Measurements from ENCODE around the gene ARL9. TPM values are rescaled to one million over a fixed set of nuclear protein-coding genes. Genes with fewer than 3 reads are reported as not detected.

The ARL9 gene
- total RNA-seq, 3 donors from 2014 or later, result 0.28 TPM; not detected in 2

DNA sequence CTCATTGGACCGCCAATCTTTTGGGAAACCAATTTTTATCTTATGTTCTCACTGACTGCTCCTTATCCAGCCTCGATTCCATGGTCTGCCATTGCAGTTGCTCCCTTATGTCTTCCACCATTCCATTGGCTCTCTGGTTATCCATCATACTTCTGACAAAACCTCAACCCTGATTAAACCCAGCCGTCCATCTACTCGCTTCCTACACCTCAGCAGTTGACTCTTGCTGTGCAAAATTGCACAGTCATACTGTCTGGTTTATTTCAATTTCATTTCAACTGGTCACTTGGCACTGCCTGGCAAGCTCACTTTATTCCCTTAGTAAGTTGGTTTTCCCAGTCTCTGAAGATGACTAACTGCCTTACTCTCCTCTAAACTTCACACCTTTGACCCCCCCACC lies 26.2 kb downstream of the ARL9 start:
- TF ChIP-seq, protein P1, sequence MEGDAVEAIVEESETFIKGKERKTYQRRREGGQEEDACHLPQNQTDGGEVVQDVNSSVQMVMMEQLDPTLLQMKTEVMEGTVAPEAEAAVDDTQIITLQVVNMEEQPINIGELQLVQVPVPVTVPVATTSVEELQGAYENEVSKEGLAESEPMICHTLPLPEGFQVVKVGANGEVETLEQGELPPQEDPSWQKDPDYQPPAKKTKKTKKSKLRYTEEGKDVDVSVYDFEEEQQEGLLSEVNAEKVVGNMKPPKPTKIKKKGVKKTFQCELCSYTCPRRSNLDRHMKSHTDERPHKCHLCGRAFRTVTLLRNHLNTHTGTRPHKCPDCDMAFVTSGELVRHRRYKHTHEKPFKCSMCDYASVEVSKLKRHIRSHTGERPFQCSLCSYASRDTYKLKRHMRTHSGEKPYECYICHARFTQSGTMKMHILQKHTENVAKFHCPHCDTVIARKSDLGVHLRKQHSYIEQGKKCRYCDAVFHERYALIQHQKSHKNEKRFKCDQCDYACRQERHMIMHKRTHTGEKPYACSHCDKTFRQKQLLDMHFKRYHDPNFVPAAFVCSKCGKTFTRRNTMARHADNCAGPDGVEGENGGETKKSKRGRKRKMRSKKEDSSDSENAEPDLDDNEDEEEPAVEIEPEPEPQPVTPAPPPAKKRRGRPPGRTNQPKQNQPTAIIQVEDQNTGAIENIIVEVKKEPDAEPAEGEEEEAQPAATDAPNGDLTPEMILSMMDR (IDR thresholded peaks at IDR 0.05), result no peak
- Histone ChIP-seq H3K9me3 (no peaks in the 10 kb centered on the region), H3K36me3 (ENCODE audit: low read depth) (no peaks in the 10 kb centered on the region), H3K4me1 (ENCODE audit: low read depth) (peaks cover 4% of the 10 kb centered on the region), H3K4me3 (no peak overlapping the region)
- intact Hi-C loops (cut with DNase I, micrococcal nuclease), result no loop called here
- ATAC-seq, result no peak
- no peak for DNase-seq

DNA sequence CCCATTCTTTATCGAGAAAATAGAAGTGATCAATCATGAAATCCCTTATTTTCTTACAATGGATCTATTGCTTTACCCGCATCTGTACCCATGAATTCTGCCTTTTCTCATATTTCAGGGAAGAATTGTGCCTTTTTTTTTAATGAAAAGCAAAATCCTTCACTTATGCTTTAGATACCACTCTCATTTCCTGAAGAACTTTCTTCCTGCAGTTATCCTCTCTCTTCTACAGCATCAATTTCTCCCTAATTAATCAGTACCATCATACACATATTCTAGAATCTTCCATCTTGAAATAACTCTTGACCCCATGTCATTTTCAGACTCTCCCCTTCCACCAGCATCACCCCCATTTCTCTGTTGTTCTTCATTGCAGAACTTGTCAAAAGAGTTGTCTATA lies 26.6 kb downstream of the ARL9 start:
- Histone ChIP-seq H3K4me1 (ENCODE audit: low read depth) (peaks cover 4% of the 10 kb centered on the region), H3K9me3 (no peaks in the 10 kb centered on the region), H3K36me3 (ENCODE audit: low read depth) (no peaks in the 10 kb centered on the region), H3K4me3 (no peak overlapping the region)
- intact Hi-C loops (cut with DNase I, micrococcal nuclease), result no loop called here
- ATAC-seq, result no peak
- TF ChIP-seq, protein P1 (IDR thresholded peaks at IDR 0.05), result no peak
- DNase-seq, result no peak

DNA sequence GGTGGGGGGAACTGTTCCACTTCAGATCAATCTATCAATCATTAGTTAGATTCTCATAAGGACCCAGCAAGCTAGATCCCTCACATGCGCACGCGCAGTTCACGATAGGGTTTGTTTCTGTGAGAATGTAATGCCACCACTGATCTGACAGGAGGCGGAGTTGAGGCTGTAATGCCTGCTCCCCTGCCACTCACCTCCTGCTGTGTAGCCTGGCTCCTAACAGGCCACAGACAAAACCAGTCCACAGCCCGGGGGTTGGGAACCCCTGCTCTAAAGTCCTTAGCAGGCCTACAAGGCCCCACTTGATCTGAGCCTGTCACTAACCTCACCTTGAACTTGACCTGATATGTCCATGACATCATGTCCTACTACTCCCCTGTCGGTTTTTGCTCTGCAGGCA lies 30.3 kb downstream of the ARL9 start:
- intact Hi-C loops (cut with DNase I, micrococcal nuclease), result no loop called here
- DNase-seq, result no peak
- Histone ChIP-seq H3K4me3 (no peak overlapping the region), H3K4me1 (ENCODE audit: low read depth) (peaks cover 2% of the 10 kb centered on the region), H3K36me3 (ENCODE audit: low read depth) (no peaks in the 10 kb centered on the region), H3K9me3 (no peaks in the 10 kb centered on the region)
- ATAC-seq, result no peak
- TF ChIP-seq, protein P1 (IDR thresholded peaks at IDR 0.05), result no peak

DNA sequence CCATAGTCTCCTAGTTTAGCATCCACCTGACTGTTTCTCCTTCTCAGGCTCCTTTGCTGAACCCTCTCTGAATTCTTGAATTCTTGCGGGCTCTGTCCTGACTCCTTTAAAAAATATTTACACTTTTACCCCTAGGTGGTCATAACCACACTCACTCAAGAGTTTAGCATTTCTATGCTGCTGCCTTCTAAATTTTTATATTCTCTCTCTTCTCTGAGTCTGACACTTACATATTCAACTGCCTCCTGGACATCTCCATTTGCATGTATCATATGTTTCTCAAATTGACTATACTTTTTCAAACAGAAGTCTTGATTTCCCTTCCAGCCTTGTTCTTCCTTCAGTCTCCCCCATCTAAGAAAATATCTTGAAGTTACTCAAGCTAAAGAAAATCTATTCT lies 31.6 kb downstream of the ARL9 start:
- H3K4me1 ChIP-seq (ENCODE audit: low read depth), result no peaks in the 10 kb centered on the region
- intact Hi-C loops (cut with DNase I, micrococcal nuclease), result no loop called here
- H3K9me3 ChIP-seq, result no peaks in the 10 kb centered on the region
- no peaks in the 10 kb centered on the region for H3K36me3 ChIP-seq (ENCODE audit: low read depth)
- TF ChIP-seq, protein P1 (IDR thresholded peaks at IDR 0.05), result no peak
- H3K4me3 ChIP-seq, result no peak overlapping the region
- ATAC-seq (no peak), DNase-seq (no peak)

DNA sequence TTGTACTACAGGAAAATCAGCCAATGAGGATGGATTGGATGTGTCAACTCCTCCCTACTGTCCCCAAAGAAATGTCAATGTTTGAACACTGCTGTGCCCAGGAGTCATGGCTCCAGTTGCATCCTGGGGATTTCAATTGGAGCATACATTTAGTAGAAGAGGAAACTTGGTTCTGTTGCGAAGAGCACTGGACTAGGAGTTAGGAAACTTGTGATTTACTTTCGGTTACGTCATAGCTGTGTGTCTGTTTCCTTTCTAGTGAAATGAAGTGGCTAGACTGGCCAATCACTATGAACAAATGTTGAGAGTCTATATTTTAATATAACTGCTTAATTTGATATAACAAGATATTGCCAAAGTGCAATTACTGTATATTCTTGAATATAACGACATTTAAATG lies 35.2 kb downstream of the ARL9 start:
- H3K4me1 ChIP-seq (ENCODE audit: low read depth), result peaks cover 5% of the 10 kb centered on the region
- no peaks in the 10 kb centered on the region for H3K36me3 ChIP-seq (ENCODE audit: low read depth)
- DNase-seq (no peak), ATAC-seq (no peak)
- H3K4me3 ChIP-seq, result no peak overlapping the region
- H3K9me3 ChIP-seq, result no peaks in the 10 kb centered on the region
- intact Hi-C loops (cut with DNase I, micrococcal nuclease), result no loop called here
- TF ChIP-seq, protein P1 (IDR thresholded peaks at IDR 0.05), result no peak

DNA sequence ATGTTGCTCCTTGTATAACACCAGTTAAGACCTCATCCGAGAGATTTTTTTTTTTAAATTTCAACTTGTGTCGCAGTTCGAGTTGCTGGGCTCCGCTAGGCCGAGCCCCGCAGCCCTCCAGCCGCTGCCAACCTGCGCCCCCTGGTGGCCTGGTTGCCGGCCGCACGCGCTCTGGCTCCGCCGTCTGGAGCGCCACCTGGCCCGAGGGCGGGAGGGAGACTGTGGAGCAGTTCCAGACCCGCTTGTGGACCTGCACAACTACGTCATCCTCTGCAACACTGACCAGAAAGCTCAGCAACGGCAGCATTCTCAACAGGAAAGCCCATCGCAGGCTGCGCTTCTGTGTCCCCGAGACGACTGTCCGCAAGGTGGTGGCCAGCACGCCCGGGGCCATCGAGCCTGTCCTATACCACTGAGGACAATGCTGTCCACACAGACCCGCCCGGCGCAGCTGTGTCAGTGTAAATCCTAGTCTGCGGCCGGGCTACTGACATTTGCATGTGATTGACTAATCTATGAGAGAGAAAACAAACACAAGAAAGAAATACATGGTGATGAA lies 39.1 kb downstream of the ARL9 start:
- H3K4me3 ChIP-seq, result no peak overlapping the region
- ATAC-seq (peak; percentile 100), DNase-seq (peak; percentile 82 to 92 (median 87))
- no peaks in the 10 kb centered on the region for H3K36me3 ChIP-seq (ENCODE audit: low read depth)
- intact Hi-C loops (cut with DNase I, micrococcal nuclease), result no loop called here
- H3K4me1 ChIP-seq (ENCODE audit: low read depth), result peaks cover 5% of the 10 kb centered on the region
- TF ChIP-seq, protein P1 (IDR thresholded peaks at IDR 0.05), result peak; percentile 99
- H3K9me3 ChIP-seq, result no peaks in the 10 kb centered on the region
